GM13977 (cell line): ENCODE data around the gene PCIF1.

Experiments used
- DNase-seq: peaks from one replicate; pipeline ENCODE4 v3.0.0; 2012; ENCODE audit warnings: low spot score
- in situ Hi-C: fragments of 300-500 bp; cut with MboI; formaldehyde crosslinking; loops from one replicate; pipeline ENCODE4 v1.12.0; 2022; ENCODE audit warnings: low sequenced_read_pairs, low pct_unique_long_range_greater_than_20kb, mixed read lengths, inconsistent platforms; ENCODE audit not compliant: unreplicated experiment
- TF ChIP-seq, protein P1 (sequence below): IDR thresholded peaks from 2 replicates; pipeline ENCODE4 v1.5.1; 2012; ENCODE audit warnings: mild to moderate bottlenecking, control low read depth; ENCODE audit not compliant: insufficient read depth; ENCODE audit errors: extremely low read depth, missing control alignments

PCIF1 gene

DNA sequence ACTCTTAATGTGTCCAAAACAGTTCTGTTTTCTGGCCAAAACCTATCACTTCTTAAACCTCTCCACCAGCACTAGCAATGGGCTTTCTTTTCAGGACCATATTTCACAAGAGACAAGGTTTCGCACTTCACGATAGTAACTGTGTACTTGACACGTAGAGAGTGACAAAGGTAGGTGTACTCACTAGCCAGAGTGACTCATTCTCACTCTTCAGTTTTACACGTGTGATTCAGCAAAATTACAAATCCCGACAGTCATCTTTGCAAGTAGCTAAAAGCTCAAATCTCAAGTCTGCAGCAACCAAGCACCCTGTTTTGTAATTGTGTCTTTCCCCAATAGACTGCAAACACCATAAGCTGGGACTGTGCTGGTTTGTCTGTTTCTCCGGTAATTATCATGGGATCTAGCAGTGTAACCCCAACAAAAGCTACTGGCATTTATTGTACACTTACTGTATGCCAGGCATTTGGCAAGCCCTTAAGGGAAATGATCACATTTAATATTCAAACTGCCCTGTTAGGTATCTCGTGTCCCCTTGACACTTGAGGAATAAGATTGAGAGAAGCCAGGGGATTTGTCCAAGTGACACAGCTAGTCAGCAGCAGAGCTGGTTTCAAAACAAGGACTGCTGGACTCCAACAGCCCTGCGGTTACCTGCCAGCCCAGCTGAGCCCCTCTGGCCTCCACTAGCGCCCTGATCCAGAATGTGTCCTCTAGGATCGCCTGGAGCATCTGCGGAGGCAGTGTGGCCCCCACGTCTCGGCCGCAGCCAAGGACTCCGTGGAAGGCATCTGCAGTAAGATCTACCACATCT, 9.9 kb downstream of the PCIF1 start:
- TF ChIP-seq, protein P1, sequence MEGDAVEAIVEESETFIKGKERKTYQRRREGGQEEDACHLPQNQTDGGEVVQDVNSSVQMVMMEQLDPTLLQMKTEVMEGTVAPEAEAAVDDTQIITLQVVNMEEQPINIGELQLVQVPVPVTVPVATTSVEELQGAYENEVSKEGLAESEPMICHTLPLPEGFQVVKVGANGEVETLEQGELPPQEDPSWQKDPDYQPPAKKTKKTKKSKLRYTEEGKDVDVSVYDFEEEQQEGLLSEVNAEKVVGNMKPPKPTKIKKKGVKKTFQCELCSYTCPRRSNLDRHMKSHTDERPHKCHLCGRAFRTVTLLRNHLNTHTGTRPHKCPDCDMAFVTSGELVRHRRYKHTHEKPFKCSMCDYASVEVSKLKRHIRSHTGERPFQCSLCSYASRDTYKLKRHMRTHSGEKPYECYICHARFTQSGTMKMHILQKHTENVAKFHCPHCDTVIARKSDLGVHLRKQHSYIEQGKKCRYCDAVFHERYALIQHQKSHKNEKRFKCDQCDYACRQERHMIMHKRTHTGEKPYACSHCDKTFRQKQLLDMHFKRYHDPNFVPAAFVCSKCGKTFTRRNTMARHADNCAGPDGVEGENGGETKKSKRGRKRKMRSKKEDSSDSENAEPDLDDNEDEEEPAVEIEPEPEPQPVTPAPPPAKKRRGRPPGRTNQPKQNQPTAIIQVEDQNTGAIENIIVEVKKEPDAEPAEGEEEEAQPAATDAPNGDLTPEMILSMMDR, result no peak
- no peak for DNase-seq
- in situ Hi-C loops, result no loop called here

DNA sequence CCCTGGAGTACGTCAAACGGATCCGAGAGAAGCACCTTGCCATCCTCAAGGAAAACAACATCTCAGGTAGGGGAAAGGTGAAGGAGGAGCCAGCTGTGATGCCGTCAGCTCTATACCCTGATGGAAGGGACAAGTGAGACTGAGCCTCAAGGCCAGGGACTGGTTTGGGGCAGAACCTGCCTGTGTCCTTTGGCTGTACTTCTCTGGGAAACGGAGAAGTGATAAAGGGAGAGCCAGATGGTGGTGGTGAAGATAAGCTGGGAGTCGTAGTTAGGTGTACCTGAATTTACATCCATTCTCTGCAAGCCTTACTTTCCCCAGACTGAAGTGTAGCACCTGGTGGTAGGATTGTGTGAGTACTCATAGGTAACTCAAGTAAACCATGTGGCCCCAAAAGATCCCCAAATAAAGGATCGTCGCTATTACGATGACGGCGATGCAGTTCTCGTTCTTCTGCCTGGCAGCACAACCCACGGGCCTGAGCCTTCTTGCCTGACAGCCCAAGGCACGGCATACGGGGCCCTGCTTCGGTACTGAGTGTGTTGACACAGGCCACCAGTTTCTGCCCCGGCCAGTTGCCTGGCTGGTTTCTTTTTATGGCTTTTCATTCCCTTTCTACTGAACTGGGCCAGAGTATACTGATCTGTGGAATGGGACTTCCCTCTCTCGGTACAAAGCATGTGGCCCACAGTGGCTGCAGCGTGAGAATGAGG, 10.6 kb downstream of the PCIF1 start:
- DNase-seq, result no peak
- in situ Hi-C loops, result no loop called here
- TF ChIP-seq, protein P1, result no peak

- DNase-seq, result no peak
- in situ Hi-C loops, result no loop called here
These were observed 11.2 kb downstream of the PCIF1 start for GRCh38 chr20:45945678-45946148.

GRCh38 chr20:45946149-45946970, 11.9 kb downstream of the PCIF1 start:
- TF ChIP-seq, protein P1, result no peak
- in situ Hi-C loops, result no loop called here
- no peak for DNase-seq

More at GRCh38 chr20:45945678-45946148, 11.2 kb downstream of the PCIF1 start:
- TF ChIP-seq, protein P1, result no peak

DNA sequence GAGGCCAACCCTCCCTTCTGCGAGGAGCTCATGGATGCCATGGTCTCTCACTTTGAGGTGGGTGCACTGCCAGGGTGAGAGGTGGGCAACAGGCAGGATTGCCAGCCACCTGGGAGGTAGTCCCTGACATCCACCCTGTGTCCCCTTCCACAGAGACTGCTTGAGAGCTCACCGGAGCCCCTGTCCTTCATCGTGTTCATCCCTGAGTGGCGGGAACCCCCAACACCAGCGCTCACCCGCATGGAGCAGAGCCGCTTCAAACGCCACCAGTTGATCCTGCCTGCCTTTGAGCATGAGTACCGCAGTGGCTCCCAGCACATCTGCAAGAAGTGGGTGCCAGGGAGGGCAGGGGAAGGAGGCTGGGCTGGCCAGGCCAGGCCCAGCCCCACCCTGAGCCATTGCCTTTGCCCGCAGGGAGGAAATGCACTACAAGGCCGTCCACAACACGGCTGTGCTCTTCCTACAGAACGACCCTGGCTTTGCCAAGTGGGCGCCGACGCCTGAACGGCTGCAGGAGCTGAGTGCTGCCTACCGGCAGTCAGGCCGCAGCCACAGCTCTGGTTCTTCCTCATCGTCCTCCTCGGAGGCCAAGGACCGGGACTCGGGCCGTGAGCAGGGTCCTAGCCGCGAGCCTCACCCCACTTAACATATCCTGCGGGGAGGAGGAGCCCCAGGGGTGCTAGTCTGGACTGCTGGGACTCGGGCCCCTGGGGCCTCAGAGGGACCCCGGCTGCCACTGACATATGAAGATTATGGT, 12.8 kb downstream of the PCIF1 start:
- in situ Hi-C loops, result no loop called here
- TF ChIP-seq, protein P1, result no peak
- no peak for DNase-seq
